NCI-H524 treated with DMSO at 0.1 percent for 48 hours (cell line): ENCODE results near the gene SGK1.
"Not testable (repeated sequence)": the region's sequence is repeated elsewhere in the genome, so short reads cannot be mapped to it uniquely, and the experiment has no call there.

Experiments used
- DNase-seq: peaks from one replicate; lab custom pipeline; 2025; lab: John Stamatoyannopoulos, UW

The SGK1 gene

DNA sequence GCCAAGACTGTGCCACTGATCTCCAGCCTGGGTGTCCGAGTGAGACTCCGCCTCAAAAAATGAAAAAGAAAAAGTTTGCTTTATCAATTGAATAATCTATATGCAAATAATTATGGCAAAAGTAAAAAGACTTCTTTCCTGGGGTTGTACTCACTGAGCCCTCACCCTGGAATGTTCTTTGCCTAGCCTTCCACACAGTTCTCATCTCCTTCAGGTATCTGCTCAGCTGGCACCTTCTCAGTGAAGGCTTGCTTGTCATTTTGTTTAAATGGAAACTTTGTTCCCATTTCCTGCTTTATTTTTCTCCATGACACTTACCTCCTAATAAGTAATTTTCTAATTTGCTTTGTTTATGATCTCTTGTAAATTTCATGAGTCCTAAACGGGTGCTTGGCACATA is 96.7 kb downstream of the SGK1 start:
- no peak for DNase-seq

DNA sequence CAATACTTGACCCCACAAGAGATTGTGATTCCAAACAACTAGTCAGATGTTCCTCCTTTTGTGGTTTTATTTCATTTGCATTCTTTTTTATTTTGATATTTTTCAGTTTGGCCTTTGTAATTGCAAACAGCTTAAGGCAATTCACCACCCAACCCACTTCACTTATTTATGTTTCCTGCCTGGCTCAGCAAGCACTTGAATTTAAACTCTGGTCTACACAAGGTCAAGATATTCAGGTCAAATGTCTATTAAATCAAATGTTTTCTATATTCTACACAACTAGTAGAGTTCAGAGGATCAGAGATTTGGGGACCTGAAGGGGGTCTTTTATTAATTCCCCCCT is 100.1 kb downstream of the SGK1 start:
- DNase-seq: no peak

DNA sequence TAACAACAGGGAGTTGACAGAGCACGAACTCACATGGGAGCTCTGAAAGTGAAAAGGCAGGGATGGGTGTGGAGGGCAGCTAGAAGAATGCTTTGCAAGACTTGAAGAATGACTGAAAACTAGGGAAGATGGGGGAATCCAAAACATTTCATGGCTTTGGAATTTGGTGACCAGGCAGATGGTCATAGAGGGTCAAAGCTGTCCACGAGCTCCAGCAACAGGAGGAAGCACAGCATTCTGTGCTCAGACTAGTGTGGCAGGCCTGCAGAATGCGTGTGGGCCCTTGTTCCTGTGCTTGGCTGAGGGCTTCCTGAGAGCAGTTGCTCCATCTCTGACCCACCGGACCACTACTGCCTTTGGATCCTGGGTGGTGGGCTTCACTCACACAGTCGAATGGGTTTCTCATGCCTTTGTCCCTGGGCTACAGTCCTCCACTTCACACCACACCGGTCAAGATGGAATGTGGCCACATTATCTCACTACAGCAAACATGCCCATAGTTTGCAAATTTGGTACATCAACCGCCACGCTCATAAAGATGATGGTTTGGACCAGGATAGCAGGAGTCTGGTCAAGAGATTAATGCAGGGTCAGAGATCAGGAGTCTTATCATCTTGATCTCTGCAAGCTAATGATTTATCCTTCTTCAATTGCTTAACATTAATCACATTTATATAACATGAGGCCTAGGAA is 100.7 kb downstream of the SGK1 start:
- DNase-seq: no peak

DNA sequence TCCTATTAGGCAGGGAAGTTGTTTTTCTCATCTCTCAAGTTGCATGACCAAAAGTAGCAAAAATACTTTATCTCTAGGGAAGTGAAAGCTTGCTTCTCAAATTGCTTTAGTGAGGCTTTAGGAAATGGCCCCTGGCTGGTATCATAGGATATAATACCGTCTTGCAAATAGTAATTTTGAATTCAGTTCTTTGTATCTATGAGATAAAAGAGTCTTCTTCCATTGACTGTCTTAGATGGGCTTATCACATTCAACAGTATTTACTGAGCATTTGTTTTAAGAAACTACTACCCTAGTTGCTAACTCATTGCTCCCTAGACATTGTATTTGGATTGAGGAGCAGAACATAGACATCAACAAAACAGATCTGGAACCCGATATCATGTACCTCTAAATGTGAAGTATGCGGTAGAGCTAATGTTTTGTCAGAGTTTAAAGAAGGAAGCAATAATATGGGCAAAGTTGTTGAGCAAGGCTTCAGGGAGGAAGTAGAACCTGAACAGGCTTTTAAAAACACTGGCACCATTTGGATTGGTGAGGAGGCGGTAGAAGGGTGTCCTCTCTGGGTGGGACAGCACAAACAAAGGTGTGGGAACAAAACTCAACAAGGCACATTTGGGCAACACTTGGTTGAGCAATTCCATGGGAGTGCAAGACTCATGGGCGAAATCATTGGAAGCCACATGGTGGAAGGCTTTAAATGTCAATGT is 101.5 kb downstream of the SGK1 start:
- no peak for DNase-seq

DNA sequence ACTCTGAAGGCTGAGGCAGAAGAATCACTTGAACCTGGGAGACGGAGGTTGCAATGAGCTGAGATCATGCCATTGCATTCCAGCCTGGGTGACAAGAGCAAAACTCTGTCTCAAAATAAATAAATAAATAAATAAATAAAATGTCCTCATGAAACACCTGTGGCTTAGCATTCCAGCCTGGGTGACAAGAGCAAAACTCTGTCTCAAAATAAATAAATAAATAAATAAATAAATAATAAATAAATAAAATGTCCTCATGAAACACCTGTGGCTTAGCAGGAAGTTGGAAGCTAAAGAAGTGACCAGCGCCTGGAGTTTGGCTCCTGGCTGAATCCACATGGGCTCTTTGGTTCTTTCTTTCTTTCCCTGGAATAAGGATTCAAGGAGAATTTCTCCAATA is 104.5 kb downstream of the SGK1 start:
- not testable (repeated sequence) for DNase-seq

DNA sequence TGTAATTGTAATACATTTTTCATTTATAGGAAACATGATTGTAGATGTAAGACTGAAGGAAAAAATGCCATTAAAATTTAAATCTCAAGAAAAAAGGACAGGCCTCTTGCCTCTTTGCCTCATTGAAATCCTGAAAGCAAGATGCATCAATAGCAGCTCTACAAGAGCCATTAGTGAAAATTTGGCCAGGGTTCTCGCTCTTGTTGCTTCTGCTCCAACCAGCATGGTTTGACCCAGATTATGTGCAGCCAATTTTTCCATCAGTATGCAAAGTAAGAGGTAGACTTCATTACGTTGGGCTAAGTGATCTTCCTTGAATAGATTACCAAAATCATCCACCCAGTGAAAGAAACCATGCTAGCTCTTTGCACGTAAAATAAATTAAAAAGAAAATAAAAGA is 106.6 kb downstream of the SGK1 start:
- no peak for DNase-seq

DNA sequence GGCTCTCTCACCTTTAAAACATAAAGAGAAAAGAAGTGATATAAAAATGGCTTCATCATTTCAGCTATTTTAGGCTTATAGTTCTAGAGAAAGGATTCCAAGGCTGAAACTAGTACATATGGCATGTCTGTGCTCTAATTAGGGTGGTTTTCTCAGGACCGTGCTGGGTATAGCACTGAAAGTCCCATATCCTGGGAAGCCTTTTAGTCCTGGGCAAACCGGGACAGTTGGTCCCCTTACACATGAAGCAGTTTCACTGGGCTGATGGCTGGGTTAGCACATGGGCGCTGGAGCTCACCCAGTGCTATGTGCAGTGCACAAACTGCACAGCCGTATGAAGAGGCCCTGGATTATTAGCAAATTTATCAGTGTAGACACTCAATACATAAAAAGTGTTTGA is 110.5 kb downstream of the SGK1 start:
- DNase-seq: no peak

DNA sequence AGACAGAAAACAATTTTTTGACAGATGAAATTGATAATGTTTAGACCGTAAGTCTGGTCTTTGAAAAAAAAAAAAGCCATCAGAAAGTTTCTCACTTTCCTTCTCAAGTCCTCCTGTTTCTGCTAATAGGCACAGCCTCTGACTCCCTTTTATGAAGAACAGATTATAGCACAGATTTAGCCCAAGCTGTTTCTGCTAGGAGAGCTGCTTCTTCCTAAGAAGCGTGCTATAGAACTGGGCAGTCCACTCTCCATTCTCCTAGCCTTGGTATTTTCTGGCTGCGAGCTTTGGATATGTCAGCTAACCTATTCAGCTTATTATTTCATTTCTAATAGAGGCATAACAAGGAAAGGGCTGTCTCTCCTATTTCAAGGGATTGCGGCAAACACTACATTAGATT is 112.5 kb downstream of the SGK1 start:
- no peak for DNase-seq

DNA sequence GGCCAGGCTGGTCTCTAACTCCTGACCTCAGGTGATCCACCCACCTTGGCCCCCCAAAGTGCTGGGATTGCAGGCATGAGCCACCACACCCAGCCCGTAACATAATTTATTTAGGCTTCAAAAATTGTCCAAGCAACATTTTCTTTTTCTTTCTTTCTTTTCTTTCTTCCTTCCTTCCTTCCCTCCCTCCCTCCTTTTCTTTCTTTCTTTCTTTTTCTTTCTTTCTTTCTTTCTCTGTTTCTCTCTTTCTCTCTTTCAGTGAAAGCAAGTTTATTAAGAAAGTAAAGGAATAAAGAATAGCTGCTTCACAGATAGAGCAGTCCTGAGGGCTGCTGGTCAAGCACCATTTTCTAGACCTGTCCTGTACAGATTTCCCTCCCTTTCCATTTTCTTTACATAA is 113.2 kb downstream of the SGK1 start:
- not testable (repeated sequence) for DNase-seq

DNA sequence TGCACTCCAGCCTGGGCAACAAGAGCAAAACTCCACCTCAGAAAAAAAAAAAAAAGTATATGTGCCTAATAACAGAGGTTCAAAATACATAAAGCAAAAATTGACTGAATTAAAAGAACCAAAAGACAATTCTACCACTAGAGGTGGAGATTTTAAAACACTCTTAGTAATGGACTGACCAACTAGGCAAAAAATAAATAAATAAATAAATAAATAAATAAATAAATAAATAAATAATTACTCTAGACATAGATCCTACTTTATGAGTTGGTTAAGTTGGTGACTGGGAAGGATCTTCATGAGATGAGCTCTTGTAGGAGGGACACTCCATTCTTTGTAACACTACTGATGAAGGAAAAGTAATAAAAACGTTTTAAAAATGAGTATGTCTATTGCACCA is 113.9 kb downstream of the SGK1 start:
- DNase-seq: no peak

DNA sequence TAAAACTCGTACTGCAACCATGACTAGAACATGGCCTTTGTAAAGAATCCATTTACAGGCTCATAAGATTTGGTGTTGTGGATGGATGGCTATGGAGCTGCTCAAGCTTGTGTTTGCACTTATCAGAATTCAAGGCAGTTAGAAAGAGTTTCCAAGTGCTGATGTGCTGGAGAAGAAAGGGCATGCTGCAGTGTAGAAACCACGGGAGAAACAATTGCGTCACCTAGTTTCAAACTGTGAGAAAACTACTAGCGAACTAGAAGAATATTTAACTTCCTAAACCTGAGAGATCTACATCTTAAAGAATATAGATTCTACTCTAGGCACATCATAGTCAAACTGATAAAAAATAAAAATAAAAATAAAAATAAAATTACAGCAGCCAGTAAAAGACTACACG is 116.2 kb downstream of the SGK1 start:
- no peak for DNase-seq

DNA sequence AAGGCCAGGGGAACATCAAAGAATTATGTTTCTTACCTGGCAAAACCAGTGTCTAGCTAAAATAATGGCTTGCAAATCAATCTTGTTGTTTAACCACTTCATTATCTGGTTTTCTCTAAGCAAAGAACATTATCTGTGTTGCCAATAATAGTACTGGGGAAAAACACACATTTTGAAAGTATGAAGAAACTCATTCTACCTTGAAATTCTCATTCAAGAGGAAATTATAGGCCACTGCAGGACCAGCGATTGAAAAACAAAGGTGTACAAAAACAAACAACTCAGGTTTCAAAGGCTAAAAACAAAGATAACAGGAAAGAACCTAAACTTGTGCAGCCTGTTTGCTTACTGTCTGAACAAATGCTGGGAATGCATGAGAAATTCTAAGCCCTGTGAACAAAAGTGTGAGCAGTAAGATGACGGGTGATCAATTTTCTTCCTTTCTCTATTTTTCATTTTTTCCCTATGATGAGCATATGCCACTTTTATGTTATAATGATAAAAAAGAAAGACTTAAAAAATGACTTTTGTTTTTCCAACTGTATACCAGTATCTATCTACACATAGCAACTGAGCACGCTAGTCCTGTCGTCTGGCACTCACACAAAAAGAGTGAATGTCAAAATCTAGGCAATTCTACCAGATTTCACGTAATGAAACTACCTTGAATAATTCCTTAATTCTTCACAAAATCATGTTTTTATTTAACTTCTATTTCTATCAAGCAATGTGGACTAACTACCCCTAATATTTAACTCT is 117.9 kb downstream of the SGK1 start:
- no peak for DNase-seq

DNA sequence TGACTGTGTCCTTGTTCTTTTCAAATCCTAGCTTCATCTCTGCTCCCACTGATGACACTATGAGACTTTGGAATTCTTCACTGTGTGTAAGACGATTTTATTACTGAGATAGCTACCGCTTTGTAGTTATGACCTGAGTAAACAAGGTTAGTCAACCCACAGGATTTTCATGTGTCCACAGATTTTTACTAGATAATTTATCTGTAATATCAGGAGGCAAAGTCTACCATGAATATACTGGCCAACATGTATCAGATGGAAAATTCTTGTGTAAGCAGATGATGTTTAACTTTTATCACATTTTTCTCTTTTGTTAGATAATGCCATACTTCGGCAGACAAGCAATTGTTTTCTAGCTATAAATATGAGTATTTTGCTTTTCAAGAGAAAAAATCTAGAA is 119.8 kb downstream of the SGK1 start:
- no peak for DNase-seq

DNA sequence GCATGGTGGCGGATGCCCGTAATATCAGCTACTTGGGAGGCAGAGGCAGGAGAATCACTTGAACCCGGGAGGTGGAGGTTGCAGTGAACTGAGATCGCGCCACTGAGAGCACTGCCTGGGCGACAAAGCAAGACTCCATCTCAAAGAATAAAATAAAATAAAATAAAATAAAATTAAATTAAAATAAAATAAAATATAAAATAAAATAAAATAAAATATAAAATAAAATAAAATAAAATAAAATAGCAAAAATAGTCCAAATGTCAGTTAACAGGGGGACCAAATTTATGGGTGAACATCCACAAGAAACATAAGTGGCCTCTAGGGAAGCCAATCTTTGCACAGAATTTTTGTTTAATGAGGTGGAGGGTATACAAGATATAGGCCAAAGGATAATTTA is 120.2 kb downstream of the SGK1 start:
- not testable (repeated sequence) for DNase-seq

DNA sequence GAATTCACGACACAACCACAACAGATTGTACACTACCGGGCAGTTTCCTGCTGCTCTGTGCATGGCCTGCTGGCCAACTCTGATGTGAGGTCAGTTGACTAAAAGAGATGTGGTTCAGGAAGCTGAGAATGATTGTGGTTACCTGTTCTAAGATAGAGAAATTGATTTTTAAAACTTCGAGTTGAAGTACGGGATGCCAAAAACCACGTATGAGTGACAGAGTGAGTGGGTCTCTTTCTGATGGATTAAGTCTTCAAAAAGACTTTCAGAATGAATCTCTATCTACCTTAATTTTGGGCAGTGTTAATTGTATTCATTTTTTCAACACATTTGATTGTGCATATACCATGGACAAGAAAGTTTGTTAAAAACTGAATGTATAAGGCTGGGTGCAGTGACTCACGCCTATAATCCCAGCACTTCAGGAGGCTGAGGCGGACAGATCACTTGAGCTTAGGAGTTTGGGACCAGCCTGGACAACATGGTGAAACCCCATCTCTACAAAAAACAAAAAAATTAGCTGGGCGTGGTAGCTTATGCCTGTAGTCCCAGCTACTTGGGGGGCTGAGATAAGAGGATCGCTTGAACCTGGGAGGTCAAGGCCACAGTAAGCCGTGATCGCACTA is 121.2 kb downstream of the SGK1 start:
- no peak for DNase-seq

DNA sequence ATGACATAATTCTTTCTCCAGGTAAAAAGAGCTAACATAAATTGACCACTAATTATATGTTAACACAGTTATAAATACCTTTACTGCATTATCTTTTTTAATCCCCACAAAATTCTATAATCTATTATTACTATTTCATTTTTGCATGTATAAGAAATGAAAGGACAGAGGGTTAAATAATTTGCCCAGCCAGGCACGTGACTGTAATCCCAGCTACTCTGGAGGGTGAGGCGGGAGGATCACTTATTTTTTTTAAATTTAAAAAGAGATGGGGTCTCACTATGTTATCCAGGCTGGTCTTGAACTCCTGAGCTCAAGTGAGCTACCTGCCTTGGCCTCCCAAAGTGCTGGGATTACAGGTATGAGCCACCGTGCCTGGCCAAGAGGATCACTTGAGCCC is 121.9 kb downstream of the SGK1 start:
- DNase-seq: no peak

DNA sequence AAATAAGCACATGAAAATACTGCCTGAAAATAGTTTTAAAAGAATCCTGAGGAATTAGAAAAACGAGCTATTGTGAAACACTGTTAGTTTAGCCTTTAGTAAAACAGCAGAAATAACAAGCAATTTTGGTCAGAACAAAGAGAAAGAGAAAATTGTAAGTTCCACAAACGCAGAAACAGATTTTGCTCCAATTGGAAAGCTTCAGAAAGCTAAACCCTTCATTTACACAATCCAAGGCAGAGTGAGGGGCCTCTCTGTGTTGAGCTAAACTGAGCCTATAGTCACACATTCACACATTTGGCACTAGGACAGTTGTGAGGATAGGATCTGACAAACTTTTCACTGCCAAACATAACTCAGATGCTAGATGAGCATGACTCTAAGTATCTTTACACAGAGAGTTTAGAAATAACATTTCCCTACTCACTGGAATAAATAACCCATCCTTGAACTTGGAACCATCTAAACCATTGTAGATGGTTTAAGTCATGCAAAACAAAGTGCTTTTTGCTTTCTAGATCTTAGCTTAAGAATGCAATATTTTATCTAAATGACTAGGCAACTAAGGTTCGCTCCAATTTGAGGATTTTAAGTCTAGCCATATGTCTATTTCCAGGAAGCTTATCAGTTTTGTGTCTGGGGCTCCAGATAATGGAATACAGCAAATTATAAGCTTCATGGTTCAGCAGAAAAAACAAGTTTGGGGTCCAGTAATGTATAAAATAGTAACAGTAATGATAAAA is 122.6 kb downstream of the SGK1 start:
- no peak for DNase-seq

DNA sequence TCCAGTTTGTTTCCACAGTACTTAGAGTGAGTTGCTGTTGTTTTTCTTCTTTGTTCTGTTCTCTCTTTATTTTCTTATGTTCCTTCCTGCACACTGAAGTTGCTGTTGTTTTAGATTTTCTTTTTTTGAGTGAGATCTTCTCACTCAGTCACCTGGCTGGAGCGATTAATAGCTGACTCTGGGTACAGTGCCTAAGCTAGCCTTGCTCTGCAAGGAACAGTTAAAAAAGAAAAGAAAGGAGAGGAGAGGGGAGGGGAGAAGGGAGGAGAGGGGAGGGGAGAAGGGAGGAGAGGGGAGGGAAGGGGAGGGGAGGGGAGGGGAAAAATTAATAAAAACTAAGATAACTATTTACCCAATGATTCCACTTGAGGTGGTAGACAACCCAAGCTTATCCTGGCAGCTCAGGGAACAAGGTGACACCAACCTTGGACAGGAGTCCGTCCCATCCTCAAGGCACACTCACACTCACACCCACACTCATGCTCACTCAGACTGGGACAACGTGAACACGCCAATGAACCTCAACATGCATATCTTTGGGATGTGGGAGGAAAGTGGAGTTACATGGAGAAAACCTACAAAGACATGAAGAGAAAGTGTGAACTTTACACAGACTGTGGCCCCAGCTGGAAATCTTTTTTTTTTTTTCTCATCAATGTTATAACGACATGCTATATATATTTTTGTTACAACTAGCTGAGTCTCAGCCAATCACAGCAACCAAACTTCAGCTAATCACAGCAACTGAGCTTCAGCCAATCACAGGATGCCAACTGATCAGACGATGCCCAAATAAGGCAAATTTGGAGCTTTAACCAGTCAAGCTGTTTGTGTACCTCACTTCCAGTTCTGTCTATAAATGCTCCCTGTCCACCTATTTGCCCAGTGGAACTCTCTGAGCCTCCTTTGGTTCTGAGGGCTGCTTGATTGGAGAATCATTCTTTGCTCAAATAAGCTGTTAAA is 124.1 kb downstream of the SGK1 start:
- DNase-seq: no peak

DNA sequence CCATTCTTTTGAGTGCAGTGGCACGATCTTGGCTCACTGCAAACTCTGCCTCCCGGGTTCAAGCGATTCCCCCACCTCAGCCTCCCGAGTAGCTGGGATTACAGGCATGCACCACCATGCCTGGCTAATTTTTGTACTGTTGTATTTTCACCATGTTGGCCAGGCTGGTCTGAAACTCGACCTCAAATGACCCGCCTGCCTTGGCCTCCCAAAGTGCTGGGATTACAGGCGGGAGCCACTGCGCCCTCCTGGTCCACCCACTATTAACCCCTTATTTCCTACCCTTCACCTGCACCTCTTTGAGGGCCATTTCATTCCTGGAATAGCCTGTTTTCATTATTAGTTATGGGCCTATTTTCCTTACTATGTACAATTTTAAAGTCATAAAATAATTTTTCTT is 125.3 kb downstream of the SGK1 start:
- DNase-seq: not testable (repeated sequence)

DNA sequence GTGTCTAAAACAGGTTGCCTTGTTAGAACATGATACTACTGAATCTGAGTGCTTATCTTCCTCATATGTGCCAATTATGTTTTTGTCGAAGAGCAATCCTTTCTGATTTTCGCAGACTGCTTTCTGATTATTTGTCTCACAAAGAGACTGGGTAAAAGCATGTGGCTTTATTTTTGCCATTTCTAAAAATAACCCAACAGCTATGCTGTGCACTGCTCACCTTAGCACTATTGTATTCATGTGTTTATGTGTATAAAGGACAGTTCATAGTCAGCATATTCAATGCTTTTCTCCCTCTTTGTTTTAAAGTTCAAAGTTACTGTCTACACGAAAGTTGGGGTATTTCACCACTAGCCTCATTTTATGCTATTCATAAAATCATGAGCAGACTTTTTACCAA is 127.0 kb downstream of the SGK1 start:
- DNase-seq: no peak

DNA sequence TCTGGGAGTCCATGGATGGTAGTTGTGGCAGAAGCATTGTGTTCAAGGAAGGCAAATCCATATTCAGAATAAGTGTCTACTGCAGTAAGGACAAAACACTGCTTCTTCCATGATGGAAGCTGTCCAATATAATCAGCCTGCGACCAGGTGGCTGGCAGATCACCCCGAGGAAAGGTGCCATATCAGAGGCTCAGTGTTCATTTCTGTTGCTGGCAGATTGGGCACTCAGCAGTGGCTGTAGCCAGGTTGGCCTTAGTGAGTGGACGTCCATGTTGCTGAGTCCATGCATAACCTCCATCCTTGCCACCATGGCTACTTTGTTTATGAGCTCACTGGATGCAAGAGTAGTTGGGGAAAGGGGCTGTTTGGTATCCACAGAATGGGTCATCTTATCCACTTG is 130.2 kb downstream of the SGK1 start:
- DNase-seq: no peak
